H1 (cell line): ENCODE results near the gene PRG3. TPM values are rescaled to one million over a fixed set of nuclear protein-coding genes. Genes with fewer than 3 reads are reported as not detected.

Experiments used
- polyA plus RNA-seq, 7 experiments: library from polyadenylated mRNA; depleted of rRNA in 3 of 7; stranded (reverse) in 5 of 7; unstranded in 2 of 7; fragments of >200 nt in 5 of 7; fragments of 200-250 nt in 2 of 7; gene quantifications; 1 replicate in 5 of 7; 2 replicates in 1 of 7; 4 replicates in 1 of 7; pipeline versions ENCODE4 v1.2.1 to v1.2.3, GENCODE V29; 2011 to 2013; ENCODE audit warnings: missing spikeins in 2 of 7, mixed read lengths in 2 of 7
- total RNA-seq: library from RNA; stranded (reverse); fragmentation: NEBNext Ultra II Directional; extraction: Animal tissue kit (Norgen Biotek cat#: 25700); gene quantifications from 2 replicates; pipeline ENCODE4 v1.2.1, GENCODE V29; 2021
- TF ChIP-seq, protein P1 (sequence below): fragments of 300-600 bp; sonication (generic); IDR thresholded peaks from 2 replicates; pipeline ENCODE4 v1.7.1; 2012; ENCODE audit warnings: low read length, moderate library complexity, mild to moderate bottlenecking, inconsistent platforms; ENCODE audit not compliant: insufficient replicate concordance

PRG3 gene
- total and polyA plus RNA-seq, 2 of the 8 experiments (the other 6 are each of a cell fraction or from before 2014, with no cell fraction given) = not detected

DNA sequence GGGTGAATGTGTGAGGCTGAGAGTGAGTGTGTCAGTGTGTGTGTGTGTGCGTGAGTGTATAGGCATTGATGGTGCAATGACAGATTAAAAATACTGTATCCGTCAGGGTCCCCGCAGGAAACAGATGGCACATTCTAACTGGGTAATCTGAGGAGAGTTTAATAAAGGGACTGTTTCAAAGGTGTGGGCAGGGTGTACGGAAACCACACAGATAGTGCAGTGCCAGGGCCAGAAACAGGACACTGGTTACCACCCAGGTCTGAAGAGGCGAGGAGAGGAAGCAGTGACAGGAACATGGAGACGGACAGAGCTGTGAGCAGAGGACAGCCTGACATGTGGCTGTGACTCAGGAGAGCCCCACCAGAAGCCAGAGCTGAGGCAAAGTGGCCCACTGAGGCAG, 26.3 kb downstream of the PRG3 start (continued):
- TF ChIP-seq, protein P1, sequence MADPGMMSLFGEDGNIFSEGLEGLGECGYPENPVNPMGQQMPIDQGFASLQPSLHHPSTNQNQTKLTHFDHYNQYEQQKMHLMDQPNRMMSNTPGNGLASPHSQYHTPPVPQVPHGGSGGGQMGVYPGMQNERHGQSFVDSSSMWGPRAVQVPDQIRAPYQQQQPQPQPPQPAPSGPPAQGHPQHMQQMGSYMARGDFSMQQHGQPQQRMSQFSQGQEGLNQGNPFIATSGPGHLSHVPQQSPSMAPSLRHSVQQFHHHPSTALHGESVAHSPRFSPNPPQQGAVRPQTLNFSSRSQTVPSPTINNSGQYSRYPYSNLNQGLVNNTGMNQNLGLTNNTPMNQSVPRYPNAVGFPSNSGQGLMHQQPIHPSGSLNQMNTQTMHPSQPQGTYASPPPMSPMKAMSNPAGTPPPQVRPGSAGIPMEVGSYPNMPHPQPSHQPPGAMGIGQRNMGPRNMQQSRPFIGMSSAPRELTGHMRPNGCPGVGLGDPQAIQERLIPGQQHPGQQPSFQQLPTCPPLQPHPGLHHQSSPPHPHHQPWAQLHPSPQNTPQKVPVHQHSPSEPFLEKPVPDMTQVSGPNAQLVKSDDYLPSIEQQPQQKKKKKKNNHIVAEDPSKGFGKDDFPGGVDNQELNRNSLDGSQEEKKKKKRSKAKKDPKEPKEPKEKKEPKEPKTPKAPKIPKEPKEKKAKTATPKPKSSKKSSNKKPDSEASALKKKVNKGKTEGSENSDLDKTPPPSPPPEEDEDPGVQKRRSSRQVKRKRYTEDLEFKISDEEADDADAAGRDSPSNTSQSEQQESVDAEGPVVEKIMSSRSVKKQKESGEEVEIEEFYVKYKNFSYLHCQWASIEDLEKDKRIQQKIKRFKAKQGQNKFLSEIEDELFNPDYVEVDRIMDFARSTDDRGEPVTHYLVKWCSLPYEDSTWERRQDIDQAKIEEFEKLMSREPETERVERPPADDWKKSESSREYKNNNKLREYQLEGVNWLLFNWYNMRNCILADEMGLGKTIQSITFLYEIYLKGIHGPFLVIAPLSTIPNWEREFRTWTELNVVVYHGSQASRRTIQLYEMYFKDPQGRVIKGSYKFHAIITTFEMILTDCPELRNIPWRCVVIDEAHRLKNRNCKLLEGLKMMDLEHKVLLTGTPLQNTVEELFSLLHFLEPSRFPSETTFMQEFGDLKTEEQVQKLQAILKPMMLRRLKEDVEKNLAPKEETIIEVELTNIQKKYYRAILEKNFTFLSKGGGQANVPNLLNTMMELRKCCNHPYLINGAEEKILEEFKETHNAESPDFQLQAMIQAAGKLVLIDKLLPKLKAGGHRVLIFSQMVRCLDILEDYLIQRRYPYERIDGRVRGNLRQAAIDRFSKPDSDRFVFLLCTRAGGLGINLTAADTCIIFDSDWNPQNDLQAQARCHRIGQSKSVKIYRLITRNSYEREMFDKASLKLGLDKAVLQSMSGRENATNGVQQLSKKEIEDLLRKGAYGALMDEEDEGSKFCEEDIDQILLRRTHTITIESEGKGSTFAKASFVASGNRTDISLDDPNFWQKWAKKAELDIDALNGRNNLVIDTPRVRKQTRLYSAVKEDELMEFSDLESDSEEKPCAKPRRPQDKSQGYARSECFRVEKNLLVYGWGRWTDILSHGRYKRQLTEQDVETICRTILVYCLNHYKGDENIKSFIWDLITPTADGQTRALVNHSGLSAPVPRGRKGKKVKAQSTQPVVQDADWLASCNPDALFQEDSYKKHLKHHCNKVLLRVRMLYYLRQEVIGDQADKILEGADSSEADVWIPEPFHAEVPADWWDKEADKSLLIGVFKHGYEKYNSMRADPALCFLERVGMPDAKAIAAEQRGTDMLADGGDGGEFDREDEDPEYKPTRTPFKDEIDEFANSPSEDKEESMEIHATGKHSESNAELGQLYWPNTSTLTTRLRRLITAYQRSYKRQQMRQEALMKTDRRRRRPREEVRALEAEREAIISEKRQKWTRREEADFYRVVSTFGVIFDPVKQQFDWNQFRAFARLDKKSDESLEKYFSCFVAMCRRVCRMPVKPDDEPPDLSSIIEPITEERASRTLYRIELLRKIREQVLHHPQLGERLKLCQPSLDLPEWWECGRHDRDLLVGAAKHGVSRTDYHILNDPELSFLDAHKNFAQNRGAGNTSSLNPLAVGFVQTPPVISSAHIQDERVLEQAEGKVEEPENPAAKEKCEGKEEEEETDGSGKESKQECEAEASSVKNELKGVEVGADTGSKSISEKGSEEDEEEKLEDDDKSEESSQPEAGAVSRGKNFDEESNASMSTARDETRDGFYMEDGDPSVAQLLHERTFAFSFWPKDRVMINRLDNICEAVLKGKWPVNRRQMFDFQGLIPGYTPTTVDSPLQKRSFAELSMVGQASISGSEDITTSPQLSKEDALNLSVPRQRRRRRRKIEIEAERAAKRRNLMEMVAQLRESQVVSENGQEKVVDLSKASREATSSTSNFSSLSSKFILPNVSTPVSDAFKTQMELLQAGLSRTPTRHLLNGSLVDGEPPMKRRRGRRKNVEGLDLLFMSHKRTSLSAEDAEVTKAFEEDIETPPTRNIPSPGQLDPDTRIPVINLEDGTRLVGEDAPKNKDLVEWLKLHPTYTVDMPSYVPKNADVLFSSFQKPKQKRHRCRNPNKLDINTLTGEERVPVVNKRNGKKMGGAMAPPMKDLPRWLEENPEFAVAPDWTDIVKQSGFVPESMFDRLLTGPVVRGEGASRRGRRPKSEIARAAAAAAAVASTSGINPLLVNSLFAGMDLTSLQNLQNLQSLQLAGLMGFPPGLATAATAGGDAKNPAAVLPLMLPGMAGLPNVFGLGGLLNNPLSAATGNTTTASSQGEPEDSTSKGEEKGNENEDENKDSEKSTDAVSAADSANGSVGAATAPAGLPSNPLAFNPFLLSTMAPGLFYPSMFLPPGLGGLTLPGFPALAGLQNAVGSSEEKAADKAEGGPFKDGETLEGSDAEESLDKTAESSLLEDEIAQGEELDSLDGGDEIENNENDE = no peak
